ENCODE data around the gene ARMC5. TPM values are rescaled to one million over a fixed set of nuclear protein-coding genes. Genes with fewer than 3 reads are reported as not detected.
"Not testable (repeated sequence)": the region's sequence is repeated elsewhere in the genome, so short reads cannot be mapped to it uniquely, and the experiment has no call there.

Gene ARMC5
- total RNA-seq = 10 to 100 TPM; 10.1 to 12.0 TPM

- ChIA-PET POLR2A (interaction anchor here (0.8 to 5.2 kb wide), 30 partner anchors 10 to 462 kb away, joined by 3 to 66 read pairs (median 4); partner anchors contain the start of genes FUS, PYCARD, RUSF1 and ZNF267), CTCF (interaction anchor here (0.7 to 6.7 kb wide), 11 partner anchors 9 to 505 kb away, joined by 3 to 69 read pairs (median 8); partner anchors contain the start of genes ZNF267 and ZNF843)
- H3K4me3 Mint-ChIP-seq = peak within 1 kb of the TSS; percentile 92
- peak within 1 kb of the TSS; percentile 92 for H3K27ac Mint-ChIP-seq
- no peaks in the 10 kb centered on the region for H3K27me3 Mint-ChIP-seq
- H3K4me1 Mint-ChIP-seq = peaks cover 48% of the 10 kb centered on the region
- H3K36me3 Mint-ChIP-seq (ENCODE audit: low read depth) = peaks cover 26% of the 10 kb centered on the region
- DNase-seq = peak; percentile 98
- H3K9me3 Mint-ChIP-seq = no peaks in the 10 kb centered on the region
Observed at GRCh38 chr16:31458844-31459686, at the start of gene ARMC5. TSS of gene ARMC5 (plus strand) at chr16:31459501. CDS start at chr16:31459525, 24 bp downstream.

DNA sequence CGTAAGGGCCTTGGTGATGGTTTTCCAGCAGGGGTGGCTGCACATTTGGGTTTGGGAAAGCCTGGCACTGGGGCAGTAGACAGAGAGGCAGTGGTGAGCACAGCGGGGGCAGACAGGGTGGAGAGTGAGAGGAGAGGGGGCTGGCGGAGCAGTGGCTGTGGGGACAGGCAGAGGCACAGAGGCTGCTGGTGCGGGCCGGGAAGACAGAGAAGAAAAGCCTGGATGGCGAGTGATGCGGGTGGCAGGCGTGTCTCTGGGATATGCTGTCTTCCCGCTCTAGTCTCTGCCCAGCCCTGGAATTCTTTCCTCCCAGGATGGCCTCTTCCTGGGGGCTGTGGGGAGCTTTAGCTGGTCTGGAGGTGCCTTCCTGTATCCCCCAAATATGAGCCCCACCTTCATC lies 49.2 kb upstream of the ARMC5 start:
- Mint-ChIP-seq H3K4me3 (no peak overlapping the region), H3K27ac (no peak overlapping the region), H3K4me1 (peaks cover 11% of the 10 kb centered on the region), H3K9me3 (no peaks in the 10 kb centered on the region), H3K36me3 (ENCODE audit: low read depth) (no peaks in the 10 kb centered on the region), H3K27me3 (peaks cover 19% of the 10 kb centered on the region)
- POLR2A ChIA-PET = no interaction called here
- CTCF ChIA-PET = interaction anchor here (0.9 kb wide), 1 partner anchor 28 kb away, joined by 3 read pairs; no protein-coding TSS in a partner anchor
- no peak for DNase-seq

GRCh38 chr16:31411024-31411844 lies 48.1 kb upstream of the ARMC5 start:
- CTCF ChIA-PET = no interaction called here
- Mint-ChIP-seq H3K4me3 (no peak overlapping the region), H3K9me3 (no peaks in the 10 kb centered on the region), H3K36me3 (ENCODE audit: low read depth) (no peaks in the 10 kb centered on the region), H3K27ac (no peak overlapping the region), H3K27me3 (peaks cover 28% of the 10 kb centered on the region), H3K4me1 (peaks cover 19% of the 10 kb centered on the region)
- no peak for DNase-seq
- POLR2A ChIA-PET = no interaction called here

- Mint-ChIP-seq H3K27me3 (peaks cover 27% of the 10 kb centered on the region), H3K27ac (no peak overlapping the region), H3K4me1 (peaks cover 25% of the 10 kb centered on the region), H3K9me3 (no peaks in the 10 kb centered on the region), H3K36me3 (ENCODE audit: low read depth) (no peaks in the 10 kb centered on the region), H3K4me3 (no peak overlapping the region)
- ChIA-PET CTCF (interaction anchor here (0.6 kb wide), 1 partner anchor 149 kb away, joined by 3 read pairs; no protein-coding TSS in a partner anchor), POLR2A (no interaction called here)
- DNase-seq = no peak
Observed at GRCh38 chr16:31412750-31413149, 46.6 kb upstream of the ARMC5 start.

GRCh38 chr16:31413381-31413780 lies 45.9 kb upstream of the ARMC5 start:
- H3K27ac Mint-ChIP-seq = no peak overlapping the region
- CTCF ChIA-PET = interaction anchor here (0.6 kb wide), 1 partner anchor 150 kb away, joined by 3 read pairs; no protein-coding TSS in a partner anchor
- H3K4me3 Mint-ChIP-seq = no peak overlapping the region

GRCh38 chr16:31413943-31414342 lies 45.4 kb upstream of the ARMC5 start:
- Mint-ChIP-seq H3K9me3 (peaks cover 6% of the 10 kb centered on the region), H3K4me3 (no peak overlapping the region), H3K4me1 (peaks cover 31% of the 10 kb centered on the region), H3K27me3 (peaks cover 24% of the 10 kb centered on the region), H3K36me3 (ENCODE audit: low read depth) (no peaks in the 10 kb centered on the region), H3K27ac (no peak overlapping the region)
- CTCF ChIA-PET = no interaction called here
- POLR2A ChIA-PET = no interaction called here
- DNase-seq = no peak

More at GRCh38 chr16:31413381-31413780, 45.9 kb upstream of the ARMC5 start:
- Mint-ChIP-seq H3K27me3 (peaks cover 27% of the 10 kb centered on the region), H3K4me1 (peaks cover 31% of the 10 kb centered on the region), H3K36me3 (ENCODE audit: low read depth) (no peaks in the 10 kb centered on the region), H3K9me3 (peaks cover 4% of the 10 kb centered on the region)
- no peak for DNase-seq
- POLR2A ChIA-PET = no interaction called here

DNA sequence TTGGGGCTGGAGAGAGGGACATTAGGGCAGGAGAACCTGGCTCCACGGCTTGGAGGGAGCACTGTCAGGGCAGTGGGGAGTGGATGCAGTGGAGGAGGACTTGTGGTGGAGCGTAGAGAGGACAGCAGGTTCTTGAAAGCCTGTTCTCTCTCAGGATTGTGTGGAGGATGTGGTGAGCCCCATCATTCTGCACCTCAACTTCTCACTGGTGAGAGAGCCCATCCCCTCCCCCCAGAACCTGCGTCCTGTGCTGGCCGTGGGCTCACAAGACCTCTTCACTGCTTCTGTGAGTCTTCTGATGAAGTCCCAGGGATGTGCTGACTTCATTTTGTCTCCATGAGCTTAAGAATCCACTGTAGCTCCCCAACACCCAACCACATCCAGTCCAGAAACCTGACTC lies 44.6 kb upstream of the ARMC5 start:
- CTCF ChIA-PET = no interaction called here
- no peaks in the 10 kb centered on the region for H3K36me3 Mint-ChIP-seq (ENCODE audit: low read depth)
- peaks cover 24% of the 10 kb centered on the region for H3K27me3 Mint-ChIP-seq
- peaks cover 34% of the 10 kb centered on the region for H3K4me1 Mint-ChIP-seq
- peak; percentile 62 for DNase-seq
- H3K27ac Mint-ChIP-seq = peak overlapping the region; percentile 37
- no peak overlapping the region for H3K4me3 Mint-ChIP-seq
- H3K9me3 Mint-ChIP-seq = peaks cover 6% of the 10 kb centered on the region
- POLR2A ChIA-PET = no interaction called here

DNA sequence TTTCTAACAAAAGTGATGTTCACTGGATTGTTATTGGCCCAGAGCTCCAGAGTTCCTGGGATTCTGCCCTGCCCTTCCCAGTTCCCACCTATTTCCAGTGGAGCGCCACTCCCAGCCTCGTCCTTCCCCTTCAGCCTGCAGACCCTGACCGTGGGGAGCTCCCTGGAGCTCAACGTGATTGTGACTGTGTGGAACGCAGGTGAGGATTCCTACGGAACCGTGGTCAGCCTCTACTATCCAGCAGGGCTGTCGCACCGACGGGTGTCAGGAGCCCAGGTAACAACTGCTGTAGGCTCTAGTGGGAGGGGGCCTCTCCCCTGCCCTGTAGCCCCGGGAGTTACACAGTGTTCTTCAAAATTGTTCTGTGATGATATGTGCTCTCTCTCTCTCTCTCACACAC lies 42.9 kb upstream of the ARMC5 start:
- CTCF ChIA-PET = no interaction called here
- peaks cover 6% of the 10 kb centered on the region for H3K9me3 Mint-ChIP-seq

GRCh38 chr16:31417036-31417435 lies 42.3 kb upstream of the ARMC5 start:
- DNase-seq; H3K27ac Mint-ChIP-seq; H3K4me3 Mint-ChIP-seq; H3K36me3 Mint-ChIP-seq (ENCODE audit: low read depth); CTCF ChIA-PET; POLR2A ChIA-PET; H3K9me3 Mint-ChIP-seq: not testable (repeated sequence)
- peaks cover 24% of the 10 kb centered on the region for H3K27me3 Mint-ChIP-seq
- H3K4me1 Mint-ChIP-seq = peaks cover 54% of the 10 kb centered on the region

More for the DNA sequence above, 42.9 kb upstream of the ARMC5 start:
- POLR2A ChIA-PET = no interaction called here
- no peak overlapping the region for H3K4me3 Mint-ChIP-seq
- H3K27me3 Mint-ChIP-seq = peaks cover 24% of the 10 kb centered on the region
- peaks cover 4% of the 10 kb centered on the region for H3K36me3 Mint-ChIP-seq (ENCODE audit: low read depth)
- no peak overlapping the region for H3K27ac Mint-ChIP-seq
- H3K4me1 Mint-ChIP-seq = peaks cover 47% of the 10 kb centered on the region
- no peak for DNase-seq

- Mint-ChIP-seq H3K27ac (no peak overlapping the region), H3K4me1 (peaks cover 63% of the 10 kb centered on the region), H3K4me3 (no peak overlapping the region), H3K36me3 (ENCODE audit: low read depth) (peaks cover 4% of the 10 kb centered on the region), H3K27me3 (peaks cover 23% of the 10 kb centered on the region), H3K9me3 (peaks cover 6% of the 10 kb centered on the region)
- ChIA-PET CTCF (no interaction called here), POLR2A (interaction anchor here (0.9 kb wide), 1 partner anchor 14 kb away, joined by 3 read pairs; no protein-coding TSS in a partner anchor)
- DNase-seq = no peak
Observed at GRCh38 chr16:31417916-31418315, 41.4 kb upstream of the ARMC5 start.

DNA sequence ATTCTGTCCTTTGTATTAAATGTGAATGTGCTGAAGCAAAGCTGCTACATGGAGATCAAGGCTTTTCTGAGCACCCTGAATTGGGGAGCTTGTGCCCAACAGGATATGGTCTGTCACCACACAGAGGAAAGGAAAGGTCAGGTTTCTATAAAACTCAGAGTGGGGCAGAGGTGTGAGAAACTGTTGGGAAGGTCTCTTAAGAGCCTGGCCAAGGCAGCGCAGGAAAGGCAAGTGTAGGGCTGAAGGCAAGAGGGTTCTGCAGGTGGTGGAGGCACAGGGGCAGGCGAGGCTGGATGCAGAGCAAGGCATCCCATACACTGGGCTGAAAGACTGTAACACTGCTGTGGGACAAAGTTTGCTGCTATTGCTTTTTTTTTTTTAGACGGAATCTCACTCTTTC lies 39.3 kb upstream of the ARMC5 start:
- Mint-ChIP-seq H3K4me3 (no peak overlapping the region), H3K9me3 (peaks cover 6% of the 10 kb centered on the region), H3K27ac (peak overlapping the region; percentile 55), H3K4me1 (peaks cover 69% of the 10 kb centered on the region), H3K36me3 (ENCODE audit: low read depth) (peaks cover 10% of the 10 kb centered on the region), H3K27me3 (peaks cover 14% of the 10 kb centered on the region)
- POLR2A ChIA-PET = interaction anchor here (0.8 to 1.6 kb wide), 4 partner anchors 11 to 242 kb away, joined by 3 to 4 read pairs (median 4); no protein-coding TSS in a partner anchor
- peak; percentile 38 for DNase-seq
- CTCF ChIA-PET = interaction anchor here (1.0 to 1.6 kb wide), 3 partner anchors 37 to 41 kb away, joined by 3 to 6 read pairs (median 4); no protein-coding TSS in a partner anchor

DNA sequence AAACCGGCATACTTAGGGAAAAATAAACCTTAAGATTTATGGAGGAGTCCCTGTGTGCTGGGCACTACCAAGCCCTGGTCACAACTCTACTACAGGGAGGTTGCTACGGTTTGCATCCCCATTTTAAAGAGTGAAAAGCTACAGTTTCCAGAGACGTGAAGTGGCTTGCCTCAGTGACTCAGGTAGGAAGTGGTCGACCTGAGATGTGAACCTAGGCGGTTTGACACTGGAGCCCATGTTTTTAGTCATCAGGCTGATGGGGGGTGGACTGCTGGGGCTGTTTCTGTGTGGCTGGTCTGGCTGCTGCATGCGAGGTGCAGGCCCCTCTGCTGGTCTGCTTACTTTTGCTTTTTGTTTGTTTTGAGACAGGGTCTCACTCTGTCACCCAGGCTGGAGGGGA lies 37.7 kb upstream of the ARMC5 start:
- H3K36me3 Mint-ChIP-seq (ENCODE audit: low read depth) = peaks cover 13% of the 10 kb centered on the region
- peaks cover 60% of the 10 kb centered on the region for H3K4me1 Mint-ChIP-seq
- peaks cover 14% of the 10 kb centered on the region for H3K9me3 Mint-ChIP-seq
- peaks cover 11% of the 10 kb centered on the region for H3K27me3 Mint-ChIP-seq
- CTCF ChIA-PET = interaction anchor here (1.0 to 1.4 kb wide), 4 partner anchors 9 to 280 kb away, joined by 3 to 6 read pairs (median 4); no protein-coding TSS in a partner anchor
- DNase-seq = peak; percentile 83
- peak overlapping the region; percentile 80 for H3K27ac Mint-ChIP-seq
- POLR2A ChIA-PET = interaction anchor here (1.0 to 2.3 kb wide), 7 partner anchors 9 to 452 kb away, joined by 3 to 8 read pairs (median 5); partner anchors contain the start of genes FUS and ZNF267
- no peak overlapping the region for H3K4me3 Mint-ChIP-seq
